NCI-H82 treated with DMSO at 0.1 percent for 48 hours (cell line): Measurements from ENCODE around the gene TPP1.

Experiments used
- DNase-seq: peaks from one replicate; lab custom pipeline; 2025; ENCODE audit not compliant: unreplicated experiment; lab: John Stamatoyannopoulos, UW

Gene TPP1

GRCh38 chr11:6629573-6629891 is 10.3 kb upstream of the TPP1 start:
- DNase-seq, result no peak

DNA sequence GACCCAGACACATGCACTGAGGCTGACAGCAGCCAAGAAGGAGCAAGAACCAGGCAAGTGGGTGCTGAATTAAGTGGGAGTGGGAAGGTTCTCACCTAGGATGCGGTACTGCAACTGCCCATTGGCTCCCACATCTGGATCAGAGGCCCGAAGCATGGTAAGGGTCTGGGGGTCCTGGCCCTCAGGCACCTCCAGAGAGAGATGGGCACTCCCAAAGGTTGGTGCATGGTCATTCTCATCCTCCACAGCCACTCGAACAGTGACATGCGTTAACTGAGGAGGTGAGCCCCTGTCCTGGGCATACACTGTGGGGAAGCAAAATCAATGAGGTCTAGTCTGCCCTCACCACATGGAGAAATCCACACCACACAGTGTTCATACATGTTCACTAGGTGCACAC is 9.3 kb upstream of the TPP1 start:
- no peak for DNase-seq

DNA sequence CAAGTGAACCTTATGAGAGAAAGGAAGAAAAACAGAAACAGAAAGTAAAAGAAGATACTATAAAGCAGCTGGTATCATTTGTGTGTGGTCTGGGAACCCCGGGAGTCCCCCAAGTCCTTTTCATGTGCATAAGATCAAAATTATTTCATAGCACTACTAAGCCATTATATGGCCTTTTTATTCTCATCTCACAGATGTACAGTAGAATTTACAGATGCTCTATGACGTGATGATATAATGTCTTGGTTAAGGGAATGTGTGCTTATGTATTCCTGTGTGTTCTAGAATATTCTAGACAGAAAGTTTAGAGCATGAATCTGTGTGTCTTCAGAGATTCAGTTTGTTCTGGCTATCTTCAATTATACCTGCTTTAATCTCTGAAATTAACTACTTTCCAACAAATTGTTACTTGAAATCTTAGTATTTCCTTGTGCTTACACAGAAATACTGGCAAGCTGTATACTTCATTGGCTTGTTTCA is 8.6 kb upstream of the TPP1 start:
- DNase-seq, result no peak

- DNase-seq, result no peak
These were observed 7.9 kb upstream of the TPP1 start for GRCh38 chr11:6626971-6627761.

GRCh38 chr11:6625832-6626420 is 6.7 kb upstream of the TPP1 start:
- DNase-seq, result no peak

DNA sequence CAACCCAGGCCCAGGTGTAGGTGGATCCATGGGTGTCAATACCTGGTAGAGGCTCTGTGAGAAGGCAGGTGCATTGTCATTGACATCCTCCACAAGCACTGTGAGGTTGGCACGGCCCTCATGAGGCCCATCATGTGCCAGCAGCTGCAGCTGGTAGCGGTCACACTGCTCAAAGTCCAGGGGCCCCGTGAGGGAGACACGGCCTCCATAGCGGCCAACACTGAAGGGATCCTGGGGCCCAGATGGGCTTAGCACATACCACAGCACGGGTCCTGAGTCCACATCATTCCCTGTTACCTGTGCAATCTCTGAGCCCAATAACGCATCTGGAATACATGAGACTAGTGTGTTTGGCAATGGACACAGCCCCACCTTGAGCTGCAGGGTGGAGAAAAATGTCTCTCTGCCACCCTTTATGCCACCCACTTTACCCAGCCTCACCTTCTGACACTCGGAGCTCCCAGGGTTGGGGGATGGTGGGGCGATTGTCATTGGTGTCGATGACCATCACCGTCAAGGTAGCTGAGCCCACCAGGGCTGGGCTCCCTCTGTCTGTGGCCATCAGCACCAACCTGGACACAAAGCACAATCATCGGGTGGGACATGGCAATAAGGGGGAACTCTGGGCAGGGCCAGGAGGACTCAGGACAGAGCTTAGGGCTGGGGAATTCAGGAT is 6.1 kb upstream of the TPP1 start:
- DNase-seq, result no peak

GRCh38 chr11:6623391-6624363 is 4.5 kb upstream of the TPP1 start:
- DNase-seq, result no peak

- DNase-seq, result no peak
These were observed 3.3 kb upstream of the TPP1 start for GRCh38 chr11:6622261-6623171.

DNA sequence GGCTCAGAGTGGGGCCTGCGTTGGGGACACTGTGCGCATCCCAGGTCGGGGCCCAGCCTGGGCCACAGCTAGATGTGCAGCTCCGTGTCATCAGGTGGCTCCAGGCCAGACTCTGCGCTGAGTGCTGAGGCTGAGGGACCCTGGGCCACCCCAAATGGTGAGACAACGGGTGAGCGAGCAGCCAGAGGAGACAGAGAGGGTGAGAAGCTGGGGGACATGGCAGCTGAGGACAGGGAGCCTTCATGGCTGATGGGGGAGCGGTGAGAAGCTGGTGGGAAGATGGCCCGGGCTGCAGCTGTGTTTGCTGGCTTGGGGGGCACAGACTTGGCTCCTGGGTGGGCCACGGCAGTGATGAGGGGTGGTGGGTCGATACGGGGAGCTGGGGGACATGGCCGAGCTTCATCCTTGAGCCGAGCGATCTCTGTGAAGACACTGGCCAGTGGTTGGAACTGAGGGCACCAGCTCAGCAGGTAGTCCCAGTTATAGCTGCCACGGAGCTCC is 2.5 kb upstream of the TPP1 start:
- DNase-seq, result no peak

- no peak for DNase-seq
These were observed 1.4 kb upstream of the TPP1 start for GRCh38 chr11:6620636-6621035.

- DNase-seq, result no peak
These were observed 862 bp downstream of the TPP1 start for GRCh38 chr11:6618117-6619003.

GRCh38 chr11:6617315-6617781 is 1.9 kb downstream of the TPP1 start:
- DNase-seq, result no peak

- DNase-seq, result no peak
These were observed 2.5 kb downstream of the TPP1 start for GRCh38 chr11:6616596-6617250.

- DNase-seq, result no peak
These were observed 3.2 kb downstream of the TPP1 start for GRCh38 chr11:6615882-6616585.

DNA sequence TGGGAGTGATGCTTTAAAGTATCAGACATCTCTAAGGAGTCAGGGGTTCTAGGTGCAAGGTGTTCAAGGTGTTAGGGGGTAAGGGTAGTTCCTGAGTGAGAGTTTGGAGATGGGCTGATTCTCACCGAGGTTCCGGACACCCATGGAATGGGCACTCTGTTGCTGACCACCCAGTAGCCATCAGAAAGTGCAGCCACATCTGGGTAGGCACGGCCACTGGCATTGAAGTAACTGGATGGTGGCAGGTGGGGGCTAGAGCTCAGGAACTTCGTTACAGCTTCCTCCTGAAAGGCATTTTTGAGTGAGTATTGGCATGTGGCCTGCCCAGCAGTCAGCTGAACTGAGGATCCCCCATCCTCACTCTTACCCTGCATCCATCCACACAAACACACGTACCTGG is 4.2 kb downstream of the TPP1 start:
- DNase-seq, result no peak

DNA sequence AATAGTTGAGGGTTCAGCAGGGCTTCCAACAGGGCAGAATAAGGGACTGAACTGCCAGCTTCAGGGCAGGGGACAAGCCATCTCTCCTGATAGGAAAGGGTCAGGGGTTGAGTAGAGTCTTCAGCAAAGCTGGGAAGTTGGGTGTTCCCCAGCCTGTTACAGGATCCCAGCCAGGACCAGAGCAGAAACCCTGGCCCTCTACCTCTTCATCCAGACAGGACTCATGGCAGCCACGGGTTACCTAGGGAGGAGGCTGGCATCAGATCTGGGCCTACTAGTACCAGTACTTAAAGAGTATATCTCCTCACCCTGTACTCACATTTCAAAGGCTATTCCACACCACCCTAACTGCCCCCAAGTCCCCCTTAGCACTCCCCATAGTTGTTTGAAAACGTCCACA is 4.8 kb downstream of the TPP1 start:
- no peak for DNase-seq

- DNase-seq, result no peak
These were observed 5.7 kb downstream of the TPP1 start for GRCh38 chr11:6613496-6613895.
